K562 (cell line): Measurements from ENCODE around the gene SCUBE2. TPM values are rescaled to one million over a fixed set of nuclear protein-coding genes. Genes with fewer than 3 reads are reported as not detected.

Experiments used
- ATAC-seq: fragments of 200-7000 bp; cut with Tn5 transposase; 3 replicates; pipeline ENCODE4 v1.9.1; 2020; ENCODE audit warnings: moderate library complexity
- BruUV-seq: library from RNA; stranded (reverse); fragments of 400-500 nt; replicated peaks from 2 replicates; lab custom pipeline; 2021; lab: Mats Ljungman, UMichigan
- CTCF ChIA-PET: fragments of 300-600 bp; formaldehyde crosslinking; extraction: SDS; loops from one replicate; lab custom pipeline; 2021; ENCODE audit warnings: low intra/inter-chr PET ratio; lab: Yijun Ruan, JAX
- POLR2A ChIA-PET: fragments of 300-600, 350-650 bp; sonication (Branson Sonifier 250); formaldehyde crosslinking; extraction: SDS; loops from one replicate; lab custom pipeline; 2021; ENCODE audit warnings: antibody characterized with exemption, inconsistent platforms; lab: Yijun Ruan, JAX
- DNase-seq, 4 experiments: peaks; one replicate each; pipeline versions ENCODE4 v3.0.0 to v3.0.0-alpha.2; 2011 to 2018; ENCODE audit warnings: low spot score in 3 of 4, mixed read lengths in 3 of 4; ENCODE audit errors: extremely low read depth in 1 of 4
- FAIRE-seq: peaks from 2 replicates; lab custom pipeline; 2011; peaks lifted over from hg19 to GRCh38; lab: Jason Lieb, UNC
- H2AFZ ChIP-seq: 2 replicates; pipeline ENCODE4 v1.6.0; 2011; ENCODE audit warnings: low read depth, low read length, control low read depth, inconsistent platforms
- H3K27ac ChIP-seq: fragments of 200-600 bp; 3 replicates; pipeline ENCODE4 v1.8.0; 2011; ENCODE audit warnings: low read depth, mild to moderate bottlenecking, control low read depth, inconsistent platforms, low read length, moderate library complexity, mixed read lengths; ENCODE audit errors: extremely low read depth
- H3K27me3 ChIP-seq, 2 experiments: fragments of 300-600 bp in 1 of 2; 2 replicates in 1 of 2; 3 replicates in 1 of 2; pipeline versions ENCODE4 v1.6.0 to v1.8.0; 2011; ENCODE audit warnings: inconsistent platforms in 2 of 2, low read length in 2 of 2, mild to moderate bottlenecking in 1 of 2, mixed read lengths in 1 of 2, moderate library complexity in 1 of 2; ENCODE audit not compliant: control insufficient read depth in 2 of 2, insufficient read depth in 2 of 2
- H3K36me3 ChIP-seq: fragments of 300-600 bp; 3 replicates; pipeline ENCODE4 v1.8.0; 2011; ENCODE audit warnings: mild to moderate bottlenecking, low read length, inconsistent platforms; ENCODE audit not compliant: control insufficient read depth, insufficient read depth
- H3K4me1 ChIP-seq, 2 experiments: fragments of 200-600 bp in 1 of 2; replicated peaks in 1 of 2; 2 replicates in 1 of 2; 3 replicates in 1 of 2; pipeline versions ENCODE4 v1.5.1 to v1.8.0; 2011; ENCODE audit warnings: inconsistent platforms in 2 of 2, low read length in 2 of 2, mild to moderate bottlenecking in 1 of 2, mixed read lengths in 1 of 2, moderate library complexity in 1 of 2; ENCODE audit not compliant: control insufficient read depth in 2 of 2, insufficient read depth in 2 of 2
- H3K4me2 ChIP-seq: 2 replicates; pipeline ENCODE4 v1.6.1; 2011; ENCODE audit warnings: low read length, control low read depth, inconsistent platforms, mixed read lengths; ENCODE audit not compliant: insufficient read depth
- H3K4me3 ChIP-seq: fragments of 200-600 bp; sonication (generic), shearing (Covaris generic); 2 replicates; pipeline ENCODE4 v1.5.1; 2016; ENCODE audit warnings: control low read depth, inconsistent platforms
- H3K79me2 ChIP-seq: fragments of 200-600 bp; 3 replicates; pipeline ENCODE4 v1.8.0; 2011; ENCODE audit warnings: low read length, inconsistent platforms; ENCODE audit not compliant: control insufficient read depth, insufficient read depth
- H3K9ac ChIP-seq, 2 experiments: 2 replicates each; pipeline versions ENCODE4 v1.6.0 to v1.6.1; 2011; ENCODE audit warnings: low read depth in 2 of 2, low read length in 2 of 2, control low read depth in 1 of 2, inconsistent platforms in 1 of 2, mild to moderate bottlenecking in 1 of 2, mixed read lengths in 1 of 2; ENCODE audit not compliant: insufficient read depth in 1 of 2
- H3K9me1 ChIP-seq: one replicate; pipeline ENCODE4 v1.6.0; 2011; ENCODE audit warnings: inconsistent platforms, mild to moderate bottlenecking, low read length, moderate library complexity; ENCODE audit not compliant: control insufficient read depth, insufficient read depth
- H3K9me3 ChIP-seq: replicated peaks from 2 replicates; pipeline ENCODE4 v1.5.1; 2011; ENCODE audit warnings: low read depth, low read length, inconsistent platforms; ENCODE audit not compliant: control insufficient read depth, insufficient read depth
- H4K20me1 ChIP-seq: replicated peaks from 2 replicates; pipeline ENCODE4 v1.6.1; 2011; ENCODE audit warnings: low read length, inconsistent platforms, mixed read lengths; ENCODE audit not compliant: control insufficient read depth, insufficient read depth
- ADNP ChIP-seq: fragments of 200-800 bp; sonication (Bioruptor generic); IDR thresholded peaks from 2 replicates; pipeline ENCODE4 v1.6.1; 2016; ENCODE audit warnings: missing genetic modification characterization, missing compliant biosample characterization
- ATF6 ChIP-seq: sonication (generic); formaldehyde crosslinking; IDR thresholded peaks from 2 replicates; pipeline ENCODE4 v1.4.0; 2020; ENCODE audit warnings: mild to moderate bottlenecking, missing genetic modification reagents
- ATF7 ChIP-seq: fragments of 450-650 bp; IDR thresholded peaks from 2 replicates; pipeline ENCODE4 v1.7.1; 2014; ENCODE audit warnings: mild to moderate bottlenecking, moderate library complexity
- BRCA1 ChIP-seq, 2 experiments: fragments of 450-650 bp in 1 of 2; sonication (generic) in 1 of 2; formaldehyde crosslinking in 1 of 2; IDR thresholded peaks; 2 replicates each; pipeline versions ENCODE4 v1.5.0 to v1.6.1; 2017 to 2020; ENCODE audit warnings: mild to moderate bottlenecking in 1 of 2, missing genetic modification reagents in 1 of 2
- CXXC5 ChIP-seq: fragments of 250-450 bp; sonication (Bioruptor Pico); IDR thresholded peaks from 2 replicates; pipeline ENCODE4 v1.8.0; 2022; ENCODE audit warnings: inconsistent platforms, mild to moderate bottlenecking, moderate library complexity
- GTF2F1 ChIP-seq: IDR thresholded peaks from 2 replicates; pipeline ENCODE4 v1.6.1; 2011; ENCODE audit warnings: low read depth, low read length, improper control_type of control experiment
- MTA3 ChIP-seq: fragments of 450-650 bp; formaldehyde crosslinking; IDR thresholded peaks from 2 replicates; pipeline ENCODE4 v1.6.1; 2017; ENCODE audit warnings: mild to moderate bottlenecking, borderline replicate concordance
- SMC3 ChIP-seq: conservative IDR thresholded peaks from 2 replicates; pipeline ENCODE4 v1.6.1; 2011; ENCODE audit warnings: low read depth, low read length, improper control_type of control experiment; ENCODE audit not compliant: insufficient read depth
- U2AF1 ChIP-seq: fragments of 200-400 bp; formaldehyde crosslinking; optimal IDR thresholded peaks from 2 replicates; pipeline ENCODE3; 2017; ENCODE audit warnings: mild to moderate bottlenecking, low read depth, low read length, moderate library complexity
- ZBTB40 ChIP-seq, 2 experiments: fragments of 450-650 bp in 1 of 2; sonication (generic) in 1 of 2; formaldehyde crosslinking in 1 of 2; IDR thresholded peaks; 2 replicates each; pipeline versions ENCODE4 v1.7.1 to v1.9.0; 2016 to 2022; ENCODE audit warnings: inconsistent platforms in 1 of 2, mild to moderate bottlenecking in 1 of 2, missing genetic modification reagents in 1 of 2
- ZNF212 ChIP-seq: fragments of 450-650 bp; formaldehyde crosslinking; IDR thresholded peaks from 2 replicates; pipeline ENCODE4 v1.4.0; 2020; ENCODE audit warnings: mild to moderate bottlenecking
- ZNF232 ChIP-seq: sonication (generic); formaldehyde crosslinking; IDR thresholded peaks from 2 replicates; pipeline ENCODE4 v1.8.0; 2022; ENCODE audit warnings: mild to moderate bottlenecking, missing genetic modification reagents
- WGBS: fragments of 100-300 bp; shearing (Covaris generic); methylation state at CpG from one replicate; pipeline ENCODE4 v1.1.6; 2016; ENCODE audit warnings: low coverage, mixed read lengths; ENCODE audit not compliant: insufficient coverage; ENCODE audit errors: missing lambda C conversion rate; 5-methylcytosine and 5-hydroxymethylcytosine counted together
- in situ Hi-C: fragments of 300-500 bp; cut with MboI; formaldehyde crosslinking; loops from 4 replicates; pipeline ENCODE4 v1.15.0; 2018; ENCODE audit warnings: inconsistent platforms, mixed read lengths
- intact Hi-C: fragments of 100-400 bp; cut with micrococcal nuclease; formaldehyde crosslinking; loops from 2 replicates; pipeline ENCODE4 v1.14.2; 2022
- polyA plus RNA-seq, 8 experiments: library from polyadenylated mRNA; depleted of rRNA in 4 of 8; stranded (reverse) in 5 of 8; unstranded in 3 of 8; fragments of >200 nt; fragmentation: Nextera tagmentation in 2 of 8; fragmentation: Illumina TruSeq in 1 of 8; extraction: Ambion mirVana in 2 of 8; extraction: Trizol in 1 of 8; gene quantifications; 2 replicates each; pipeline versions ENCODE4 v1.2.1 to v1.2.3, GENCODE V29; 2011 to 2014; ENCODE audit warnings: inconsistent platforms in 1 of 8, missing spikeins in 1 of 8
- total RNA-seq, 7 experiments: library from RNA; depleted of rRNA in 6 of 7; stranded (reverse); fragments of >200 nt in 6 of 7; fragmentation: Illumina TruSeq in 2 of 7; extraction: Trizol in 2 of 7; gene quantifications; 2 replicates each; pipeline versions ENCODE4 v1.2.1 to v1.2.3, GENCODE V29; 2011 to 2021; ENCODE audit warnings: low replicate concordance in 1 of 7

The SCUBE2 gene
- total and polyA plus RNA-seq, 9 of the 15 experiments (the other 6 are each of a cell fraction or from before 2014, with no cell fraction given) = 0.06 to 0.40 (median 0.07) TPM; not detected in 6

DNA sequence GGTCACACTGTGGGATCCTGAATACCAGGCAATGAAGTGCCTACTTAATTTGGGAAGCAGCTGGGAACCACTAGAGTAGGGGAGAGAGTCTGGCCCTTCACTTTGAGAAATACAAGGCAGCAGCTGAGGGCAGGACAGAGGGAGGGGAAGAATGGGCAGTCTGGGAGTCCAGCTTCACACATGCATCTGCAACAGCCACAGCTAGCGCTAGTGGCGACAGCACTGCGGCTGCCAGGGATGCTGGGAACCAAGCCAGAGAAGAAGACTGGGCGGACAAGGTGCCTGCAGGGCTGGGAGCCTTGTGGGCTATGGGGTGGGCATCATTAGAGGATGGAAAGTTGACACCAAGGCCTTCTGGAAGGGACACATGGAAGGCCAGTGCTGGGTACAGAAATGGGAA is 15.8 kb downstream of the SCUBE2 start:
- Histone ChIP-seq H3K9ac (no peak overlapping the region), H3K4me3 (no peak overlapping the region), H4K20me1 (no peaks in the 10 kb centered on the region; the same call in 1 of the 2 replicates), H2AFZ (no peak overlapping the region), H3K36me3 (no peaks in the 10 kb centered on the region), H3K9me3 (no peaks in the 10 kb centered on the region), H3K27me3 (peaks cover 39 to 66% of the 10 kb centered on the region in 2 experiments), H3K27ac (no peak overlapping the region), H3K9me1 (no peaks in the 10 kb centered on the region), H3K79me2 (no peaks in the 10 kb centered on the region), H3K4me2 (no peak overlapping the region), H3K4me1 (0 out of 5 replicates have a peak, but pooled peaks cover 0 to 5% of the 10 kb centered on the region in 2 experiments)
- ChIA-PET CTCF (interaction anchor here (0.9 kb wide), 1 partner anchor 62 kb away, joined by 3 read pairs; no protein-coding TSS in a partner anchor), POLR2A (interaction anchor here (0.6 to 1.1 kb wide), 4 partner anchors 13 to 257 kb away, joined by 3 to 4 read pairs (median 4); partner anchors contain the start of gene NRIP3)
- WGBS = 4% methylated on average over 4 of the region's 4 CpGs
- intact Hi-C loops = no loop called here
- in situ Hi-C loops = no loop called here
- ATAC-seq (no peak; the same call in 2 of the 3 replicates), DNase-seq (no peak), FAIRE-seq (no peak)
- no TSS peak for BruUV-seq
- no peak for TF ChIP-seq BRCA1 (IDR thresholded peaks at IDR 0.05)
- TF ChIP-seq BRCA1 (CRISPR knock-in tag; IDR thresholded peaks at IDR 0.05) = no peak
- no peak for TF ChIP-seq ADNP (tag)
- no peak for TF ChIP-seq ATF7
- TF ChIP-seq ATF6 = no peak
- TF ChIP-seq MTA3 = no peak
- TF ChIP-seq ZNF212 (CRISPR knock-in tag) = no peak
- TF ChIP-seq U2AF1 = no peak
- no peak for TF ChIP-seq ZBTB40 (IDR thresholded peaks at IDR 0.05)
- TF ChIP-seq ZBTB40 (CRISPR knock-in tag; IDR thresholded peaks at IDR 0.05) = no peak
- TF ChIP-seq ZNF232 (CRISPR knock-in tag) = no peak
- no peak for TF ChIP-seq GTF2F1
- TF ChIP-seq SMC3 = no peak
- no peak for TF ChIP-seq CXXC5
